Measurements from ENCODE around the gene SIGLECL1. TPM values are rescaled to one million over a fixed set of nuclear protein-coding genes. Genes with fewer than 3 reads are reported as not detected.
"Not testable (repeated sequence)": the region's sequence is repeated elsewhere in the genome, so short reads cannot be mapped to it uniquely, and the experiment has no call there.

The SIGLECL1 gene
- not detected in 2 replicates for total RNA-seq

GRCh38 chr19:51250786-51251467 lies at the start of gene SIGLECL1:
Gene SIGLECL1 (plus strand): TSS chr19:51251080. CDS start chr19:51264073, 12,993 bp downstream.
- DNase-seq: no peak

DNA sequence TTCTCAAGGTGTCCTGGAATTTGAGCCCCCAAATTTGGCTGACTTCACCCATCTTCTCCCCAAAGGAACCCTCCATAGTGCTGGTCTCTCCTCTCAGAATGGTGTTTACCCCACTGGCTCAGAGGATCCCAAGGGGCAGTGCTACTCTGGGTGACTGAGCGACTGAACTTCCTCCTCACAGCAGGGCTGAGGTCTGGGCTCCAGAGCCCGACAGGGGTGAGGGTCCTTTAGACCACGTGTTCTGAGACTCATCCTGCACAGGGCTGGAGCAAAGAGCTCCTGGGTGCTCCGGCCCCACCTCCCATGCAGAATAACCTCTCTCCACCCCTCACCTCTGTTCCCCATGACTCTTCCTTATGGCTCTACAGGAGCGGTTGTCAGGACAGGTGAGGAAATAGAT lies 49.2 kb upstream of the SIGLECL1 start:
- DNase-seq: no peak

DNA sequence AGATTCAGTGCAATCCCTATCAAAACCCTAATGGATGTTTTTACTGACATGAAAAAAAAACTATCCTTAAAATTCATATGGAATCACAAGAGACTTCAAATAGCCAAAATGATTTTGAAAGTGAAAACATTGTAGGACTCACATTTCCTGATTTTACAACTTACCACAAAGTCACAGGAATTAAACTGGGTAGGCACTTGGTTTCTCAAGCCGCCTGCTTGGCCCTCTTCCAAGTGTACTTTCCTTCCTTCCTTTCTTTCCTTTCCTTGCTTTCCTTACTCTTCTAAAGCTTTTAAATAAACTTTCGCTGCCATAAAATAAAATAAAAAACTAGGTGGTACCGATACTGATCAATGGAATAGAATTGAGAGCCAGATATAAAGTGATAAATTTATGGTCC lies 47.0 kb upstream of the SIGLECL1 start:
- no peak for DNase-seq

GRCh38 chr19:51204321-51204720 lies 46.6 kb upstream of the SIGLECL1 start:
- DNase-seq: no peak

- DNase-seq: no peak
These were observed 43.1 kb upstream of the SIGLECL1 start for GRCh38 chr19:51207747-51208146.

DNA sequence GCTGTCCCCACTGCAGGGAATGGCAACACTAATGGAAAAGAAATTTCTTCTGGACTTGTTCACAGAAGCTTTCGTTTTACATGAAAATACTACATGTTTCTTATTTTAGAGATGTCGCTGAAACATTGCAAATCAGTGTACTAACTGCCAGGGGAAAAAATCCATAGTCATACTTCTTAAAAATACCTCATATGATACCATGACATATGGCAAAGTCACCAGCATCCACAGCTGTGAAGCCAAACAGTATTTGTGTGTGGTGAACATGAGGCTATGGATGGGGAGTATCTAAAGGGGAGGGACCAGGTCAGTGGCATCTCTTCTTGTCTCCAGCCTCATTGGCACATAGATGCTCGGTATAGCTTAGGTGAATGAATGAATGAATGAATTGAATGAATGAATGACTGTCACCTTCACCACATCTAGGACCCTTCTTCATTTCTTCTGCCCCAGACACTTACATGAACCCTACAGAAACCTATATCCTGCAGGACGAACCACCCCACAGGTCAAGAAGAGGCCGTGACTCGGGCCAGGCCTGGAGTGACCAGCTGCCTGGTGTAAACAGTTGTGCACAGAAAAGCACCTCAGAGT lies 40.6 kb upstream of the SIGLECL1 start:
- DNase-seq: no peak

DNA sequence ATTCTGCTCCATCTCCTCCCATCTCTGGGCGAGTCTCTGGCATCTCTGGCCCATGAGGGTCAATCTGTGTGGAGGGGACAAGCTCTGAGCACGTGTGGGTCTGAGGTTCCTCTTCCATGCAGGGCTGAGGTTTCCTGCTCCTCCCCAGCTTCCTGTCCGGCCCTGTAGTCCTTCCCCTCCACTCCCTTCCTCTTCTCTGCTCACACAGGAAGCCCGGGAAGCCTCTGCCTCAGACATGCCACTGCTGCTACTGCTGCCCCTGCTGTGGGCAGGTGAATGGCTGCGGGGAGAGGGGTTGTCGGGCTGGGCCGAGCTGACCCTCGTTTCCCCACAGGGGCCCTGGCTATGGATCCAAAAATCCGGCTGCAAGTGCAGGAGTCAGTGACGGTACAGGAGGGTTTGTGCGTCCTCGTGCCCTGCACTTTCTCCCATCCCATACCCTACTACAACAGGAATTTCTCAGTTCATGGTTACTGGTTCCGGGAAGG lies 40.0 kb upstream of the SIGLECL1 start:
- not testable (repeated sequence) for DNase-seq

- DNase-seq: no peak
These were observed 39.0 kb upstream of the SIGLECL1 start for GRCh38 chr19:51211833-51212232.

GRCh38 chr19:51219307-51219706 lies 31.6 kb upstream of the SIGLECL1 start:
- no peak for DNase-seq

DNA sequence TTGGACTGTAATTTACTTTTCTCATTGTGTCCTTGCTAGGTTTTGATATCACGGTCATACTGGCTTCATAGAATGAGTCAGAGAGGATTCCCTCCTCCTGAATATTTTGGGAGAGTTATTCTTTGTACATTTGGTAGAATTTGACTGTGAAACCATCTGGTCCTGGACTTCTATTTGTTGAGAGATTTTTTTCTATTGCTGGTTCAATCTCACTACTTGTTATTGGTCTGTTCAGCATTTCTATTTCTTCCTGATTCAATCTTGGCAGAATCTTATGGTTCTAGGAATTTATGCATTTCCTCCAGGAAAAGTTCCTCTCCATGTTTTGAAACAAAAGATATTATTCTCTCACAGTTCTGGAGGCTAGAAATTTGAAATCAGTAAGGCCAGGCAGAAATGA lies 30.9 kb upstream of the SIGLECL1 start:
- DNase-seq: no peak

DNA sequence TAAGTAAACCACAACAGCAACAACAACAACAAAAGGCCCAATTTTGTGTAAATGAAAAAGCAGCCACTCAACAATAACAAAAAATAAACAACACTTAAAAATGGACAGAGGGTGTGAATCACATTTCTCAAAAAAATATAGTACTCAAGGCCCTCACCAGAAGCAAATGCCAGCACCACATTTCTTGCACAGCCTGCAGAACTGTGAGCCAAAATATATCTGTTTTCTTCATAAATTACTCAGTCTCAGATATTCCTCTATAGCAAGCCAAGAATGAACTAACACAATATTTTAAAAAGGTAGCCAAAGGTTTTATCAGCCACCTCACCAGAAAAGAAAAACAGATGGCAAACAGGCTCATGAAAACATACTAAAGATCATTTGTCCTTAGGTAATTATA lies 29.9 kb upstream of the SIGLECL1 start:
- DNase-seq: no peak

- DNase-seq: no peak
These were observed 26.7 kb upstream of the SIGLECL1 start for GRCh38 chr19:51224163-51224641.

GRCh38 chr19:51224898-51225393 lies 25.9 kb upstream of the SIGLECL1 start, which contains the start of gene CD33:
Gene CD33 (plus strand): TSS chr19:51225080. CDS start chr19:51225119, 39 bp downstream.
- not testable (repeated sequence) for DNase-seq

GRCh38 chr19:51226067-51226466 lies 24.8 kb upstream of the SIGLECL1 start:
- DNase-seq: no peak

- DNase-seq: no peak
These were observed 23.6 kb upstream of the SIGLECL1 start for GRCh38 chr19:51227326-51227725.

DNA sequence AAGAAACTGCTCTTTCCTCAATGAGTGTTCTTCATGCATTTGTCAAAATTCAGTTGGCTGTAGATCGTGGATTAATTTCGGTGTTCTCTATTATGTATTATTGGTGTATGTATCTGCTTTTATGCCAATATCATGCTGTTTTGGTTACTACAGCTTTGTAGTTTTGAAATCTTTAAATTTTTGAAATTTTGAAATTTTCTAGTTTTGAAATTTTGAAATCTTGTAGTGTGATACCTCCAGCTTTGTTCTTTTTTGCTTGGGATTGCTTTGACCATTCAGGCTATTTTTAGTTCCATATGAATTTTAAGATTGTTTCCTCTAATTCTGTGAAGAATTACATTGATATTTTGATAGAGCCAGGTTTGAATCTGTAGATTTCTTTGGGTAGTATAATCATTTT lies 22.9 kb upstream of the SIGLECL1 start:
- DNase-seq: no peak

- DNase-seq: no peak
These were observed 10.0 kb upstream of the SIGLECL1 start for GRCh38 chr19:51240866-51241265.

DNA sequence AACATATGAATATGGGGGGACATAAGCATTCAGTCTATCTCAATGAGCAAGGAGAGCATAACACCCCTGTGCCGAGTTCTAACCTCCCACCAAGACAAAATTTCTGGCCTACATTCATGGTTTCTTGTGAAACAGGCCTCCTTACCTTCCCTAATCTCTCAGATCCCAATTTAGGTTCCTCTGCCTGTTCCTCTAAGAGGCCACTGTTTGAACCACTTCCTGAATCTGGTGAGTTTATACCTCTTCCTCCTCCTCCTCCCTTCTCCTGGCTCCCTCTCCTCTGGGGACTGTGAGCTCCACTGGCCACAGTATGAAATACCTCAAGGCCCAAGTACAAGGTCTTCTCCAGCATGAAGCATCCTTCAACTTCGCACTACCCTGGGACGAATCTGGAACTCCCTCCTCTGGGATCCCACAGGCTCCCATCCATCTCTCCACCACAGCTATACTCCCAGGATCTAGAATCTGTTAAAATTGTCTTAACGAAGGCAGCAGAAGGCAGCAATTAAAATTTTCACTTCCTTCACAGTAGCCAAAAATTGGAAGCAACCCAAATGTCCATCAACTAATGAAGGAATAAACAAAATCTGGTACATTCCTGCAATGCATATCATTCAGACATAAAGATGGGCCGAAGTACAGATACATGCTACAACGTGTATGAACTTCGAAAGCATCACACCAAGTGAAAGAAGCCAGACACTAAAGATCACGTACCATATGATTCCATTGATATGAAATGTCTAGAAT lies 7.8 kb upstream of the SIGLECL1 start:
- DNase-seq: no peak

GRCh38 chr19:51246164-51246552 lies 4.7 kb upstream of the SIGLECL1 start:
- DNase-seq: peak; percentile 57

- no peak for DNase-seq
These were observed 2.8 kb upstream of the SIGLECL1 start for GRCh38 chr19:51247972-51248590.

DNA sequence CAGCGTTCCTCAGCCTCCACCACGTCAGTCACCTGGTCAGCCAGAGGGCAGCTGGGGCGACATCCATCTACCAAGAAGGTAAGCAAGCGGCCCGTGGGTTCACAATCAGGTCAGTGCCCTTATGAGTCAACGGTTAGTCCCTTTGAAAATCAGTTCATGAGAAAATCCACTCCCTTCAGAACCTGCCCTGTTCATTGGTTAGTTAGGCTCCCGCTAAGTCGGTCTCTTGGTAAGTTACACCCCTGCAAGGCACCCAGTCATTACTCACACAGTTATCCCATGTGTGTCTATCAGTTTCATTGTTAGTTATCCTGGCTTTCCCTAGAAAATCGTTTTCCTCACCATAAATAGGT lies 564 bp downstream of the SIGLECL1 start:
- DNase-seq: no peak

GRCh38 chr19:51252306-51253079 lies 1.6 kb downstream of the SIGLECL1 start:
- no peak for DNase-seq
